ENCODE results near the gene SDF2. TPM values are rescaled to one million over a fixed set of nuclear protein-coding genes. Genes with fewer than 3 reads are reported as not detected.

The SDF2 gene
- total RNA-seq, 1 donor from 2014 or later = 48.8 TPM

DNA sequence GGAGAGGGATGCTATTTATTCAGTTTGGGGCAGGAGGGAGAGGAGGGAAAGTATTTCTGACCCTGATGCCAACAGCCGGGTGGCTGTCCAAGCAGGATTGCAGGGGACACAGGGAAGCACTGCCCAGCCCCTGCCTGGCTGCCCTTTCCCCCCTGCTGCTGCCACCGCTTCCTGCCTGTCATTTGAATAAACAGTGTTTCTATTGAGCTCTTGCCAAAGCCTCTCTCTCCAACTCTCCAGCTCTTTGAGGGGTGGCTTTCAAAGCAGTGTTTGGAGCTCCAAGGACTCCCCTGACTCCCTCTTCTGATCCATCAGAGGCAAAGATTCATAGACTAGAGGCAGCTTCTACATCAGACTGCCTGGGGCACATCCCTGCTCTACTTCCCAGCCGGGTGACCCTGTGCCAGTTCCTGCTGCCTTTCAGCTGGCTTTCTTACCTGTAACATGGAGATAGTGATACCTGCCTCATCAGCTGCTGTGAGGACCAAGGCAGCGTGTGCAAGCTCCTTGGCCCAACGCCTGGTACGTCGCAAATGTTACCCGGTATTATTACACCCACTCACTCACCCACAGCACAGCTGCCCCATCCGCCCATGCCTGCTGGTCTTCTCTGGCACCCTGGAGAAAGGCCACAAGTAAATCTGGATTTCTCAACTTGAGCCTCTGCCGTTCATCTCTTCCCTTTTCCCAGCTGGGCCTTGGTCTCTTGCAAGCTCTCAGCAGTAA lies 40.5 kb upstream of the SDF2 start:
- ATAC-seq (no peak), DNase-seq (no peak)
- Histone ChIP-seq H3K4me1 (no peaks in the 10 kb centered on the region), H3K36me3 (peaks cover 77% of the 10 kb centered on the region), H3K27me3 (ENCODE audit: low read depth) (no peaks in the 10 kb centered on the region), H3K27ac (no peak overlapping the region), H3K9me3 (no peaks in the 10 kb centered on the region), H3K4me3 (no peak overlapping the region)
- TF ChIP-seq, protein P1, sequence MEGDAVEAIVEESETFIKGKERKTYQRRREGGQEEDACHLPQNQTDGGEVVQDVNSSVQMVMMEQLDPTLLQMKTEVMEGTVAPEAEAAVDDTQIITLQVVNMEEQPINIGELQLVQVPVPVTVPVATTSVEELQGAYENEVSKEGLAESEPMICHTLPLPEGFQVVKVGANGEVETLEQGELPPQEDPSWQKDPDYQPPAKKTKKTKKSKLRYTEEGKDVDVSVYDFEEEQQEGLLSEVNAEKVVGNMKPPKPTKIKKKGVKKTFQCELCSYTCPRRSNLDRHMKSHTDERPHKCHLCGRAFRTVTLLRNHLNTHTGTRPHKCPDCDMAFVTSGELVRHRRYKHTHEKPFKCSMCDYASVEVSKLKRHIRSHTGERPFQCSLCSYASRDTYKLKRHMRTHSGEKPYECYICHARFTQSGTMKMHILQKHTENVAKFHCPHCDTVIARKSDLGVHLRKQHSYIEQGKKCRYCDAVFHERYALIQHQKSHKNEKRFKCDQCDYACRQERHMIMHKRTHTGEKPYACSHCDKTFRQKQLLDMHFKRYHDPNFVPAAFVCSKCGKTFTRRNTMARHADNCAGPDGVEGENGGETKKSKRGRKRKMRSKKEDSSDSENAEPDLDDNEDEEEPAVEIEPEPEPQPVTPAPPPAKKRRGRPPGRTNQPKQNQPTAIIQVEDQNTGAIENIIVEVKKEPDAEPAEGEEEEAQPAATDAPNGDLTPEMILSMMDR (IDR thresholded peaks at IDR 0.05) = no peak
- intact Hi-C loops (cut with DNase I) = no loop called here

DNA sequence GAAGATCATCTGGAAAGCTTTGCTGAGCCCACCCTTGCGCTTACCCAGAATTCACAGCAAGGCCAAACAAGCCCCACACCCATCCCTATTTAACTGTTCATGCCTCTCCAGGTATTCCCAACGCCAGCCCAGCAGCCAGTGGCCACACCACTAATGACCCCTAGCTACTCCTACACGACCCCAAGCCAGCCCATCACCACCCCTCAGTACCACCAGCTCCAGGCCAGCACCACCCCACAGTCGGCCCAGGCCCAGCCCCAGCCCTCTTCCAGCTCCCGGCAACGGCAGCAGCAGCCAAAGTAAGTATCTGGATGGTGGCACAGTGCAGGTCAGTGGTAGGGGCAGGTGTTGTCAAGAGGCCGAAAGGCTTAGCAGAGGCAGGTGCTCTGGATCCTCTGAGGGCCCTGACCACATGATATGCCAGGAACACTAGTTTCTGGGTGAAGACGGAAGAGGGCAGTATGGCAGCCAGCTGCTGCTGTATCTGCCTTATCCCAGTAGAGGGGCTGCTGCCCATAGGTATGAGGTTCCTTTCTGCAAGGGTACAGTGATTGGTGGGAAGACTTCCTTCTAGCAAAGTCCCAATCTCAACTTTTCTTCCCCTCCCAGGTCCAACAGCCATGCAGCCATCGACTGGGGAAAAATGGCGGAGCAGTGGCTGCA lies 39.3 kb upstream of the SDF2 start:
- Histone ChIP-seq H3K27ac (no peak overlapping the region), H3K9me3 (no peaks in the 10 kb centered on the region), H3K4me1 (no peaks in the 10 kb centered on the region), H3K36me3 (peaks cover 88% of the 10 kb centered on the region), H3K4me3 (no peak overlapping the region), H3K27me3 (ENCODE audit: low read depth) (no peaks in the 10 kb centered on the region)
- TF ChIP-seq, protein P1 (IDR thresholded peaks at IDR 0.05) = no peak
- DNase-seq = no peak
- intact Hi-C loops (cut with DNase I) = no loop called here
- no peak for ATAC-seq

DNA sequence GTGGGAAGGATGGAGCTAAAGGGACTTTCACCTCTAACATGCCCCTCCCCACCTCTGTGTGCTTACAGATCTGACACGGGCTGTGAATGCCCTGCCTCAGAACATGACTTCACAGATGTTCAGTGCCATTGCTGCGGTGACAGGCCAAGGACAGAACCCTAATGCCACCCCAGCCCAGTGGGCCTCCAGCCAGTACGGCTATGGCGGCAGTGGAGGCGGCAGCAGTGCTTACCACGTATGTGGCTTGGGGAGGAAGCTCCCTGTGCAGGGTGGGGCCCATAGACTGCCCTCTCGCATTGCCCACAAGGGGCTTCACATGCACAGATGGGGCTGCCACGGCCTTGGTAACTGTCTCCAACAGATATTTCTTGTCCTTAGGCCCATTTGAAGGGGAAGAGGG lies 38.6 kb upstream of the SDF2 start:
- H3K27me3 ChIP-seq (ENCODE audit: low read depth) = no peaks in the 10 kb centered on the region
- intact Hi-C loops (cut with DNase I) = no loop called here
- ATAC-seq (no peak), DNase-seq (no peak)
- H3K9me3 ChIP-seq = no peaks in the 10 kb centered on the region
- TF ChIP-seq, protein P1 (IDR thresholded peaks at IDR 0.05) = no peak
- peaks cover 94% of the 10 kb centered on the region for H3K36me3 ChIP-seq
- no peak overlapping the region for H3K27ac ChIP-seq
- no peaks in the 10 kb centered on the region for H3K4me1 ChIP-seq
- H3K4me3 ChIP-seq = no peak overlapping the region

DNA sequence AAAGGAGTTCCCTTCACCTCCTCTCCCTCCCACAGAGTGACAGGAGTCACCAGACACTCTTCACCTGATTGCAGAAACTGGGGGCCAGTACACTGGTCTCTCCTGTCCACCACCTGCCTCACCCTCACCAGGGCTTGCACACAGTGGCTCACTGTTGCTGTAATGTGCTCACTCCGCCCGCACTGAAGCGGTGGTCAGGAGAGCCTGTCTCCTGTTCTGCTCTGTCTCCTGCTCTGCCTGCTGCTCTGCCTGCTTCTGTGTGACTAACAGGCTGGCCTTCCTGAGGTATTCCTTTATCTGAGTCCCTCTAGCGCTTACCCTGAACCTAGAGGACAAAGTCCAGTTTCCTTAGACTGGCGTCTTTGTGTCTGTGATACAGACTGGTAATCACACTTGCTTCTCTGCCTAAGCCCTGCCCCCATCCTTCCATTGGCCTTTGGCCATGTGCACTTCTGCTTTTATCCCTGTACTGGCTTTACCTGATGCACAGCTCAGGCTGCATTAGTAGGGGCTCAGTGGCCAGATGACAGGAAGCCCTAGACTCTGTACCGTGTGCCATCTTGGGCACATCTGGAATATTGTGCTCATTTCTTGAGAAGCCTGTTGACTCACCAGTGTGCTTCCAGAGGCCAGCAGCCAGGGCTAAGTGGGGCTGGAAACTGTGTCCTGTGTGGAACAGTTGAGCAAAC lies 36.7 kb upstream of the SDF2 start:
- no peak for DNase-seq
- H3K36me3 ChIP-seq = peaks cover 100% of the 10 kb centered on the region
- TF ChIP-seq, protein P1 (IDR thresholded peaks at IDR 0.05) = no peak
- no peaks in the 10 kb centered on the region for H3K27me3 ChIP-seq (ENCODE audit: low read depth)
- intact Hi-C loops (cut with DNase I) = no loop called here
- H3K9me3 ChIP-seq = no peaks in the 10 kb centered on the region
- H3K4me3 ChIP-seq = no peak overlapping the region
- H3K4me1 ChIP-seq = no peaks in the 10 kb centered on the region
- no peak overlapping the region for H3K27ac ChIP-seq
- ATAC-seq = no peak

DNA sequence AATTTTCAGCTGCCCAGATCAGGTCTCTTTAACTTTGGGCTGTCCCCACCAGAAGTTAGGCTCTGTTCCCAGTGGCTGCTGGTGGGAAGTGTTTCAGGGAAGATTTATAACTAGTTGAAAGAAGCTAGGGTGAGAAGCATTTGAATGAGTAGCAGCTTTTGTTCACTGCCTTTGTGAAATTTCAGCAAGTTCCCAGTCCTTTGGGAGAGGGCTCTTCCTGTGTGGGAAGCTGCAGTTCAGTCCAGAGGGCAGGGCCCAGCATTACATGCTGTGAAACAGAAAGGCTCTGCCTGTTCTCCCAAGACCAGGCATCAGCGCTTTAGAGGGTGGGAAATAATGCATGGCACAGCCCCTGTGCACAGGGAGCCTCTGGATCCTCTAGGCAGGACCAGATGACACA lies 32.2 kb upstream of the SDF2 start:
- intact Hi-C loops (cut with DNase I) = no loop called here

More for the DNA sequence above, 32.2 kb upstream of the SDF2 start:
- Histone ChIP-seq H3K4me3 (no peak overlapping the region), H3K36me3 (peaks cover 100% of the 10 kb centered on the region), H3K27me3 (ENCODE audit: low read depth) (no peaks in the 10 kb centered on the region), H3K27ac (no peak overlapping the region), H3K9me3 (no peaks in the 10 kb centered on the region), H3K4me1 (no peaks in the 10 kb centered on the region)
- no peak for ATAC-seq
- peak; percentile 6 for DNase-seq
- TF ChIP-seq, protein P1 (IDR thresholded peaks at IDR 0.05) = no peak

All from lower lobe of right lung (tissue), 2 donors.